Lung (tissue), 12 donors: ENCODE measurements around the gene GRIN3B. TPM values are rescaled to one million over a fixed set of nuclear protein-coding genes. Genes with fewer than 3 reads are reported as not detected.

ENCODE experiments used
- ATAC-seq: fragments of 200-7000 bp; cut with Tn5 transposase; one replicate; pipeline ENCODE4 v1.9.1; 2020; ENCODE audit warnings: moderate number of reproducible peaks; ENCODE audit not compliant: insufficient read depth, low FRiP score
- DNase-seq, 3 donors: peaks; one replicate each; pipeline ENCODE4 v3.0.0-alpha.2; 2013 to 2017
- H3K27ac ChIP-seq, 2 donors: one replicate each; pipeline ENCODE4 v1.5.1; 2013; ENCODE audit warnings: mild to moderate bottlenecking in 2 of 2, moderate library complexity in 2 of 2, control low read depth in 1 of 2, inconsistent platforms in 1 of 2, low read depth in 1 of 2, low read length in 1 of 2
- H3K27me3 ChIP-seq, 3 donors: one replicate each; pipeline ENCODE4 v1.5.1; 2013; ENCODE audit warnings: low read length in 2 of 3; ENCODE audit not compliant: control insufficient read depth in 3 of 3, insufficient read depth in 3 of 3
- H3K36me3 ChIP-seq, 4 donors: one replicate each; pipeline ENCODE4 v1.5.1; 2013; ENCODE audit warnings: low read length in 4 of 4, mild to moderate bottlenecking in 1 of 4, moderate library complexity in 1 of 4; ENCODE audit not compliant: control insufficient read depth in 4 of 4, insufficient read depth in 4 of 4
- H3K4me1 ChIP-seq, 5 donors: one replicate each; pipeline ENCODE4 v1.5.1; 2013; ENCODE audit warnings: low read length in 5 of 5, mild to moderate bottlenecking in 2 of 5, moderate library complexity in 1 of 5; ENCODE audit not compliant: control insufficient read depth in 5 of 5, insufficient read depth in 5 of 5
- H3K4me3 ChIP-seq: one replicate; pipeline ENCODE4 v1.5.1; 2013; ENCODE audit warnings: mild to moderate bottlenecking, control low read depth, moderate library complexity
- H3K9ac ChIP-seq, 2 donors: one replicate each; pipeline ENCODE4 v1.5.1; 2013; ENCODE audit warnings: low read length in 2 of 2, control low read depth in 1 of 2; ENCODE audit not compliant: insufficient read depth in 1 of 2
- H3K9me3 ChIP-seq, 4 donors: one replicate each; pipeline ENCODE4 v1.5.1; 2013; ENCODE audit warnings: low read length in 3 of 4, mild to moderate bottlenecking in 1 of 4, moderate library complexity in 1 of 4; ENCODE audit not compliant: control insufficient read depth in 4 of 4, insufficient read depth in 3 of 4
- CTCF ChIP-seq: IDR thresholded peaks from 2 replicates; pipeline ENCODE4 v1.5.1; 2012; ENCODE audit warnings: mild to moderate bottlenecking; ENCODE audit errors: control extremely low read depth, extremely low read depth
- WGBS, 2 donors: extraction: QIAGEN DNeasy Blood & Tissue Kit; methylation state at CpG; one replicate each; pipeline ENCODE4 v1.1.7; 2013; 5-methylcytosine and 5-hydroxymethylcytosine counted together
- polyA plus RNA-seq, 2 donors: library from polyadenylated mRNA; stranded (reverse); fragments of 200-250 nt; gene quantifications; one replicate each; pipeline ENCODE4 v1.2.1, GENCODE V29; 2013
- total RNA-seq, 2 donors: library from RNA; depleted of rRNA in 1 of 2; stranded (reverse); fragments of >200 nt in 1 of 2; gene quantifications; one replicate each; pipeline ENCODE4 v1.2.1, GENCODE V29; 2014 to 2021
- donor health status: control.
- donor health status: control.
- donor health status: Bipolar disorder and iron deficiency.
- donor health status: healthy.
- donor health status: DM: yes; HTN: yes; CAD: no.

Gene GRIN3B
- total and polyA plus RNA-seq, 4 donors: 1.3 to 11.6 (median 2.4) TPM

GRCh38 chr19:1049800-1050199, 49.6 kb downstream of the GRIN3B start:
- Histone ChIP-seq H3K9ac (no peak overlapping the region), H3K9me3 (no peaks in the 10 kb centered on the region), H3K27ac (no peak overlapping the region), H3K27me3 (no peaks in the 10 kb centered on the region), H3K4me1 (no peaks in the 10 kb centered on the region), H3K4me3 (no peak overlapping the region), H3K36me3 (peaks cover 0 to 10% (median 0%) of the 10 kb centered on the region in 4 donors)
- no peak for ATAC-seq
- TF ChIP-seq CTCF: no peak
- 51 to 76% methylated on average over 7 to 11 of the region's 11 CpGs for WGBS, 2 donors
- no peak for DNase-seq

- Histone ChIP-seq H3K9ac (no peak overlapping the region), H3K4me1 (no peaks in the 10 kb centered on the region), H3K4me3 (no peak overlapping the region), H3K9me3 (peaks cover 0 to 4% (median 0%) of the 10 kb centered on the region in 4 donors), H3K27me3 (no peaks in the 10 kb centered on the region), H3K27ac (no peak overlapping the region), H3K36me3 (peaks cover 0 to 14% (median 0%) of the 10 kb centered on the region in 4 donors)
- WGBS, 2 donors: 90 to 93% methylated on average over 31 of the region's 31 CpGs
- no peak for DNase-seq
- no peak for TF ChIP-seq CTCF
- ATAC-seq: no peak
Measured at GRCh38 chr19:1050989-1051788, 51.0 kb downstream of the GRIN3B start.

GRCh38 chr19:1051791-1052190, 51.6 kb downstream of the GRIN3B start:
- no peak for TF ChIP-seq CTCF
- ATAC-seq: no peak
- Histone ChIP-seq H3K9me3 (peaks cover 0 to 10% (median 3%) of the 10 kb centered on the region in 4 donors), H3K9ac (no peak overlapping the region), H3K27me3 (no peaks in the 10 kb centered on the region), H3K36me3 (peaks cover 0 to 14% (median 0%) of the 10 kb centered on the region in 4 donors), H3K4me1 (no peaks in the 10 kb centered on the region), H3K4me3 (no peak overlapping the region), H3K27ac (no peak overlapping the region)
- WGBS, 2 donors: 92 to 93% methylated on average over 17 of the region's 17 CpGs
- no peak for DNase-seq
